Rectal smooth muscle tissue (tissue), 1 donor: ENCODE measurements around the gene SIRPA.

ENCODE experiments used
- H3K27ac ChIP-seq: one replicate; pipeline ENCODE4 v1.7.0; 2013; ENCODE audit warnings: low read depth, low read length, inconsistent platforms
- H3K27me3 ChIP-seq: one replicate; pipeline ENCODE4 v1.7.0; 2013; ENCODE audit warnings: low read length; ENCODE audit not compliant: control insufficient read depth, insufficient read depth
- H3K36me3 ChIP-seq: one replicate; pipeline ENCODE4 v1.7.0; 2013; ENCODE audit warnings: low read length; ENCODE audit not compliant: control insufficient read depth, insufficient read depth
- H3K4me1 ChIP-seq: one replicate; pipeline ENCODE4 v1.7.0; 2013; ENCODE audit warnings: low read length; ENCODE audit not compliant: control insufficient read depth, insufficient read depth
- H3K4me3 ChIP-seq: one replicate; pipeline ENCODE4 v1.7.0; 2013; ENCODE audit warnings: low read length
- H3K9ac ChIP-seq: one replicate; pipeline ENCODE4 v1.7.0; 2013; ENCODE audit warnings: low read length

SIRPA gene

GRCh38 chr20:1944345-1945091 is 49.3 kb downstream of the SIRPA start:
- Histone ChIP-seq H3K4me1 (peaks cover 7% of the 10 kb centered on the region), H3K36me3 (no peaks in the 10 kb centered on the region), H3K9ac (no peak overlapping the region), H3K27me3 (no peaks in the 10 kb centered on the region), H3K4me3 (no peak overlapping the region), H3K27ac (no peak overlapping the region)

GRCh38 chr20:1945134-1945618 is 50.0 kb downstream of the SIRPA start:
- Histone ChIP-seq H3K4me3 (no peak overlapping the region), H3K36me3 (no peaks in the 10 kb centered on the region), H3K4me1 (peaks cover 7% of the 10 kb centered on the region), H3K27me3 (no peaks in the 10 kb centered on the region), H3K27ac (no peak overlapping the region), H3K9ac (no peak overlapping the region)

DNA sequence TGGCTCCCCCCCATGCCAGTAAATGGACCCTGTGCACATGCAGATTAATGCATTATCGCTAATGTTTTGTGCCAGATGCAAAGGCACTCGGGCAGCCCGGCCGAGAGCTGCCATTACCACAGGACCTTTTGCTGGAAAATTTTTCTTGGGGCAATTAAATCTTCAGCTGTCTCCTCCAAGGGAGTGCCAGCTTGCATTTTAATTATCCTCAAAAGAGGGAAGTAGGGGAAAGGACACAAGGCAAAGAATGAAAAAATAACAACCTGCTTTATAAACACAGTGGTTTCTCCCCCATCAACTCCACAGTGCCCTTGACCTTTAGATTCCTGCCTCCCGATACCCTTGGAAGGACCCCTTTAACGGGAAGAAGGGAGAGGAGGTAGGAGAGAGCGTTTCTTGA is 50.5 kb downstream of the SIRPA start:
- H3K4me3 ChIP-seq, result no peak overlapping the region
- H3K36me3 ChIP-seq, result no peaks in the 10 kb centered on the region
- H3K9ac ChIP-seq, result no peak overlapping the region
- H3K27ac ChIP-seq, result no peak overlapping the region
- peaks cover 7% of the 10 kb centered on the region for H3K4me1 ChIP-seq
- no peaks in the 10 kb centered on the region for H3K27me3 ChIP-seq

- Histone ChIP-seq H3K4me3 (peak overlapping the region; percentile 35), H3K9ac (no peak overlapping the region), H3K27ac (peak overlapping the region; percentile 38), H3K36me3 (no peaks in the 10 kb centered on the region), H3K4me1 (peaks cover 4% of the 10 kb centered on the region), H3K27me3 (no peaks in the 10 kb centered on the region)
Measured at GRCh38 chr20:1946442-1946761, 51.2 kb downstream of the SIRPA start.

- Histone ChIP-seq H3K4me3 (peak overlapping the region; percentile 35), H3K36me3 (no peaks in the 10 kb centered on the region), H3K9ac (no peak overlapping the region), H3K4me1 (peaks cover 4% of the 10 kb centered on the region), H3K27ac (peak overlapping the region; percentile 38), H3K27me3 (no peaks in the 10 kb centered on the region)
Measured at GRCh38 chr20:1946762-1947534, 51.7 kb downstream of the SIRPA start.

- Histone ChIP-seq H3K27me3 (no peaks in the 10 kb centered on the region), H3K4me3 (peak overlapping the region; percentile 35), H3K9ac (no peak overlapping the region), H3K36me3 (no peaks in the 10 kb centered on the region), H3K4me1 (peaks cover 4% of the 10 kb centered on the region), H3K27ac (no peak overlapping the region)
Measured at GRCh38 chr20:1947535-1947846, 52.3 kb downstream of the SIRPA start.

GRCh38 chr20:1949347-1950100 is 54.3 kb downstream of the SIRPA start:
- Histone ChIP-seq H3K36me3 (no peaks in the 10 kb centered on the region), H3K4me1 (peaks cover 4% of the 10 kb centered on the region), H3K9ac (no peak overlapping the region), H3K27me3 (no peaks in the 10 kb centered on the region), H3K4me3 (no peak overlapping the region), H3K27ac (no peak overlapping the region)

GRCh38 chr20:1950836-1951235 is 55.6 kb downstream of the SIRPA start:
- no peak overlapping the region for H3K27ac ChIP-seq
- no peak overlapping the region for H3K4me3 ChIP-seq
- H3K9ac ChIP-seq, result no peak overlapping the region
- no peaks in the 10 kb centered on the region for H3K27me3 ChIP-seq
- H3K36me3 ChIP-seq, result no peaks in the 10 kb centered on the region
- H3K4me1 ChIP-seq, result peaks cover 4% of the 10 kb centered on the region

DNA sequence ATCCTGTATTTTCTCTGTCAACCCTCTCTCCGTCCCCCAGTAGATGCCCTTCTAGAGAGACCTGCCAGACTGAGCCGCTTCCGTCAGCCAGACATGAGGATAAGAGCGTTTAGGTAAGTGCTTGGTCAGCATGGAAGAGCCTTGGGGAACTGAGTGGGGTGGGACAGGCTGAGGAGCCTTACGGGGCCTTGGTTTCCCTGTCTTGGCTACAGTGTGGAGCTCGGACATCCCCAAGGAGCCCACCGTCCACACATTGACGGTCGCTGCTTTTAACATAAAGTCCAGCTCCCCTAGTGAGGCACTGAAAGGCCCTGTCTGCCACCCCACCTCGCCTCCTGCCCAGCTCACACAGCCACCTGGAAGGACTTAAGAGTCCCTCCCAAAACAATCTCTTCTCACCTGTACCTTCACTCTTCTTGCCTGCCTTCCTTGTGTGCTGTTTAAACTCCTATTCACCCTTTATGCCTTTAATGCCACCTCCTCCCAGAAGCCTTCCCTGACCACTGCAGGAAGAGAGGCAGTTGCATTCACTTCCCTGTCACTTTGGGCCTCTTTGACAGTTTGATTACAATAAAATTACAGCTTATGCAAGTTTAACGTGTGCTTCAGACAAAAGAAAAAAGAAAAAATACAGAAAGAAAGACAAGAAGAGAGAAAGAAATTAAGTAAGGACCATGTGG is 56.4 kb downstream of the SIRPA start:
- Histone ChIP-seq H3K4me3 (no peak overlapping the region), H3K4me1 (peaks cover 4% of the 10 kb centered on the region), H3K9ac (no peak overlapping the region), H3K27ac (no peak overlapping the region), H3K36me3 (no peaks in the 10 kb centered on the region), H3K27me3 (no peaks in the 10 kb centered on the region)

- Histone ChIP-seq H3K9ac (no peak overlapping the region), H3K4me1 (no peaks in the 10 kb centered on the region), H3K27me3 (no peaks in the 10 kb centered on the region), H3K36me3 (no peaks in the 10 kb centered on the region), H3K4me3 (no peak overlapping the region), H3K27ac (no peak overlapping the region)
Measured at GRCh38 chr20:1952737-1953530, 57.7 kb downstream of the SIRPA start.

DNA sequence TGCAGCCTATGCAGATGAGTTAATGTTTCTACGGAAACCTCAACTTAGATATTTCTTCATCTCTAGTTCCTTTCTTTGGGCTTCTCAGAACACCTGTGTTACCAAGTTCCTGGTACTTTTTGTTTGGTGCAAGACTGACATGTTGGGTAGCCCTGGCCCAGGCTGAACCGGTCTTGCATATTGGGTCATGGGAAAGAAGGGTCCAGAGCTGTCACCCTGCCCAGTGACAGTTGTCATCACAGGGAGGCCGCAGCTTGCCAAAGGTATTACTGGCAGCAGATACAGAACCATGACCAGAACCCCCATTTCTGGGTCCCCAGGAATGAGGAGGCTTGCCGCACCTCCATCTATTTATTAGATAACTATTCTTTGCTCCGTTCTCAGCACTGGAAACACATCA is 58.4 kb downstream of the SIRPA start:
- Histone ChIP-seq H3K9ac (no peak overlapping the region), H3K36me3 (no peaks in the 10 kb centered on the region), H3K4me1 (no peaks in the 10 kb centered on the region), H3K27ac (no peak overlapping the region), H3K27me3 (no peaks in the 10 kb centered on the region), H3K4me3 (no peak overlapping the region)
